Subcutaneous abdominal adipose tissue (tissue), 5 donors: ENCODE data around the gene COL4A3.

ENCODE experiments used
- H3K27ac ChIP-seq: one replicate; pipeline ENCODE4 v1.7.0; 2013; ENCODE audit warnings: low read depth, mild to moderate bottlenecking, inconsistent platforms, low read length, moderate library complexity
- H3K27me3 ChIP-seq, 5 donors: one replicate each; pipeline ENCODE4 v1.7.0; 2013; ENCODE audit warnings: low read length in 5 of 5, inconsistent platforms in 1 of 5; ENCODE audit not compliant: control insufficient read depth in 5 of 5, insufficient read depth in 4 of 5
- H3K36me3 ChIP-seq, 5 donors: one replicate each; pipeline ENCODE4 v1.7.0; 2013; ENCODE audit warnings: low read length in 5 of 5; ENCODE audit not compliant: control insufficient read depth in 5 of 5, insufficient read depth in 5 of 5
- H3K4me1 ChIP-seq, 5 donors: one replicate each; pipeline ENCODE4 v1.7.0; 2013; ENCODE audit warnings: low read length in 5 of 5, mild to moderate bottlenecking in 3 of 5, moderate library complexity in 1 of 5; ENCODE audit not compliant: control insufficient read depth in 5 of 5, insufficient read depth in 5 of 5
- H3K4me3 ChIP-seq, 5 donors: one replicate each; pipeline ENCODE4 v1.7.0; 2013; ENCODE audit warnings: low read length in 5 of 5, low read depth in 1 of 5
- H3K9ac ChIP-seq, 5 donors: one replicate each; pipeline ENCODE4 v1.7.0; 2013; ENCODE audit warnings: low read length in 5 of 5, mild to moderate bottlenecking in 4 of 5, moderate library complexity in 3 of 5
- H3K9me3 ChIP-seq, 5 donors: one replicate each; pipeline ENCODE4 v1.7.0; 2013; ENCODE audit warnings: low read length in 5 of 5; ENCODE audit not compliant: control insufficient read depth in 5 of 5
- donor health status: healthy.
- donor health status: healthy.
- donor health status: healthy.
- donor health status: healthy.
- donor health status: healthy.

Gene COL4A3

DNA sequence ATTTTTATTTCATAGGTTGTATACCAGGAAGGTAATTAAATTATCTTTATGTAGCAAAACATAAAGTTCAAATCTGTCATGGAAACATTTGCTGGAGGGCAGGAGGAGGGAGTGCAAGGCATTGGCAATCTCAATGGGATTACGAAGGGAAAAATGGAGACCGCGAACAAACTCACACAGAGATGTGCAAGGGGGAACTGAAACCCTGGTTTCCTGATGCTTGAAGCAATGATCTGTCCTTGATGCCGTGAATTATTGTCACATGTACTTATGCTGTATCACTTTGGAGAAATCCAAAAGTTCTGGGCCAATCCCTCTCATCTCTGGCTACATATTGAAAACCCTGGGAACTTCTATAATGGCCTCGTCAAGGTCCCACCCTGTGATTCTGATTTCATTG, 95.6 kb downstream of the COL4A3 start:
- no peaks in the 10 kb centered on the region for H3K4me1 ChIP-seq
- no peak overlapping the region for H3K4me3 ChIP-seq
- H3K27me3 ChIP-seq = no peaks in the 10 kb centered on the region
- H3K36me3 ChIP-seq = no peaks in the 10 kb centered on the region
- H3K9me3 ChIP-seq = peaks cover 0 to 5% (median 0%) of the 10 kb centered on the region in 5 donors
- H3K9ac ChIP-seq = no peak overlapping the region
- no peak overlapping the region for H3K27ac ChIP-seq

- H3K27me3 ChIP-seq = no peaks in the 10 kb centered on the region
- no peaks in the 10 kb centered on the region for H3K36me3 ChIP-seq
- H3K4me3 ChIP-seq = no peak overlapping the region
- peaks cover 0 to 11% (median 0%) of the 10 kb centered on the region in 5 donors for H3K4me1 ChIP-seq
- H3K27ac ChIP-seq = no peak overlapping the region
- no peak overlapping the region for H3K9ac ChIP-seq
- no peaks in the 10 kb centered on the region for H3K9me3 ChIP-seq
These were observed 103.1 kb downstream of the COL4A3 start for GRCh38 chr2:227267410-227268115.

DNA sequence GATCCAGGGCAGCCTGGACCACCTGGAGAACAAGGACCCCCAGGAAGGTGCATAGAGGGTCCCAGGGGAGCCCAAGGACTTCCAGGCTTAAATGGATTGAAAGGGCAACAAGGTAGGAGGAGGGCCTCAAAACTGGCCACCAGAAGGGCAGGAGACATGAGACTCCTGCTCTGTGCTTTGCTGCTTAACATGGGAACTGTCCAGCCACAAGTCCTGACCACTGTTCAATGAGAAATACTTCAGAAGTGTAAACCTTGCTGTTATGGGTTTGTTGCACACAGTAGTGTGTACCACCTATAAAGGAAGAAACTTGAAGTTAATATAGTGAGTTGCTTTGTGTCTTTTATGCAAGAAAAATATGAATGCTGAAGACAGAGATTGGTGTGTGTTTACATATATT, 116.5 kb downstream of the COL4A3 start:
- Histone ChIP-seq H3K27ac (no peak overlapping the region), H3K27me3 (no peaks in the 10 kb centered on the region), H3K9me3 (no peaks in the 10 kb centered on the region), H3K4me1 (no peaks in the 10 kb centered on the region), H3K4me3 (no peak overlapping the region), H3K9ac (no peak overlapping the region), H3K36me3 (no peaks in the 10 kb centered on the region)

DNA sequence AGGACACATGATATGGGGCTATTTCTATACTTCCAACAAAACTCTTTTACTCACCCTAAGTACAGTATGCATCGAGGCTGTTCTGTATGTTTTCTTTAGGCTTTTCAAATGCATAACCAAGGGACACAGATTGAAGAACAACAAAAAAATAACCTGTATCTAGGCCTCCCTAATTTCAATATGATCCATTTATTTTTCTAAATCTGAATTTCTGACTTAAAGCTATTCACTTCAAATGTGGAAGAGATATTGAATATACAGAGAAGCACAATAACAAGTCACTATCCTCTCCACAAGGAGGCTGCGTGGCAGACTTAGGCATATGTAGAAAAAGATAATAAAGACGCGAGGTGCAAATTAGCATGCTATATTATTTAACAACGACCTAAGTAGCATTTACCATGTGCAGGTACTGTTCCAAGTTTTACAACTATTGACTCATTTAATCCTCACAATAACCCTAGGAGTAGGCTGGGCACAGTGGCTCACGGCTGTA, 121.4 kb downstream of the COL4A3 start:
- Histone ChIP-seq H3K27me3 (no peaks in the 10 kb centered on the region), H3K36me3 (no peaks in the 10 kb centered on the region), H3K4me3 (no peak overlapping the region), H3K4me1 (no peaks in the 10 kb centered on the region), H3K9me3 (no peaks in the 10 kb centered on the region), H3K27ac (no peak overlapping the region), H3K9ac (no peak overlapping the region)

DNA sequence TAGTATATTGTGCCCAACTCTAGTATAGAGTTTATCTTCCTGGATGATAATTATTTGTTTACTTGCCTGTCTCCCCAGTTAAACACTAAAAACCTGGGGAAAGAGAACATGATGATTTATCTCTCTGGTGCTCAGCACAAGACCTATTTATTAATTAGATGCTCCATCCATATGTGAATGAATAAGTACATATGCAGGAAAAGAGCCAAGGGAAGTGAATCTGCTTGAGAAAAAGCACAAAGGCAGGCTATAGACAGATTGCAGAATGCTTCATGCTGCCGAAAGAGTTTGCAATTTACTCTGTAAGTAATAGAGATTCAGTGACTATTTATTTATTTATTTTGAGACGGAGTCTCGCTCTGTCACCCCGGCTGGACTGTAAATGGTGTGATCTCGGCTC, 123.3 kb downstream of the COL4A3 start:
- Histone ChIP-seq H3K36me3 (no peaks in the 10 kb centered on the region), H3K9ac (no peak overlapping the region), H3K4me1 (no peaks in the 10 kb centered on the region), H3K27me3 (no peaks in the 10 kb centered on the region), H3K4me3 (no peak overlapping the region), H3K9me3 (no peaks in the 10 kb centered on the region), H3K27ac (no peak overlapping the region)

GRCh38 chr2:227292314-227292713, 127.9 kb downstream of the COL4A3 start:
- Histone ChIP-seq H3K9ac (no peak overlapping the region), H3K27me3 (no peaks in the 10 kb centered on the region), H3K27ac (no peak overlapping the region), H3K4me1 (no peaks in the 10 kb centered on the region), H3K36me3 (no peaks in the 10 kb centered on the region), H3K9me3 (no peaks in the 10 kb centered on the region), H3K4me3 (no peak overlapping the region)

DNA sequence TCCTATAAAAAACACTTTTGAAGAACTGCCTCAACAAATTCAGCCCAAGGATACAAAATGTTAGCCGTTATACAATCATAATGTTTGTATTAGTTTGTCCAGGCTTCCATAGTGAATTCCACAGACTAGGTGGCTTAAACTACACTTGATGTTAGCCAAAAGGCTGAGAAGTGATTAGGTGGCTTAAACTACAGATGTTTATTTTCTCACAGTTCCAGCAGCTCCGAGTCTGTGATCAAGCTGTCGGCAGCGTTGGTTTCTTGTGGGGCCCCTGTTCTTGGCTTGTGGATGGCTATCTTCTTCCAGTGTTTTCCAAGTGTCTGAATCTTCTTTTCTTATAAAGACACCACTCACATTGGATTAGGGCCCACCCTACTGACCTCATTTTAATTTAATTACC, 129.1 kb downstream of the COL4A3 start:
- Histone ChIP-seq H3K27ac (no peak overlapping the region), H3K4me1 (no peaks in the 10 kb centered on the region), H3K9ac (no peak overlapping the region), H3K9me3 (no peaks in the 10 kb centered on the region), H3K27me3 (no peaks in the 10 kb centered on the region), H3K4me3 (no peak overlapping the region), H3K36me3 (no peaks in the 10 kb centered on the region)

DNA sequence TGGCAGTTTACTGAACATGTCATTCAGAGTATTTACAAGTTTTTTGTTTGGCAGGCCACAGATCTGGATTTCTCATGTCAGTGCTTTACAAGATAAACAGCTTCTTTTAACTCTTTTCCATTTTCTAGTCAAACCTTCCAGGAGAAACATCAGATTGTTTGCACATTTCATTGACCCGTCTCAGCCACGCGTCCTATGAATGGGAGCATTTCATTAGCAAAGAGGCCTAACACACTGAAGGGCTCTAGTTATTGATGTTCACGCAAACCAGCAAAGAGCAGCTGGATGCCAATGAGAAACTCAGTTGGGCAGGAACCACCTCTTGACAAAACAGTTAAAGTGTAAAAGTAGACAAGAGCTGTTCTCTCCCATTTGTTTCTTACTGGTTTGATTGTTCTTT, 131.4 kb downstream of the COL4A3 start:
- H3K4me3 ChIP-seq = no peak overlapping the region
- no peaks in the 10 kb centered on the region for H3K9me3 ChIP-seq
- H3K27me3 ChIP-seq = no peaks in the 10 kb centered on the region
- no peak overlapping the region for H3K9ac ChIP-seq
- H3K4me1 ChIP-seq = no peaks in the 10 kb centered on the region
- H3K36me3 ChIP-seq = no peaks in the 10 kb centered on the region
- no peak overlapping the region for H3K27ac ChIP-seq

- Histone ChIP-seq H3K9me3 (no peaks in the 10 kb centered on the region), H3K9ac (no peak overlapping the region), H3K4me1 (no peaks in the 10 kb centered on the region), H3K27me3 (no peaks in the 10 kb centered on the region), H3K27ac (no peak overlapping the region), H3K36me3 (peaks cover 0 to 3% (median 0%) of the 10 kb centered on the region in 5 donors), H3K4me3 (no peak overlapping the region)
These were observed 132.4 kb downstream of the COL4A3 start for GRCh38 chr2:227296671-227297405.

GRCh38 chr2:227301523-227301922, 137.1 kb downstream of the COL4A3 start:
- H3K36me3 ChIP-seq = peaks cover 0 to 3% (median 0%) of the 10 kb centered on the region in 5 donors

More at GRCh38 chr2:227301523-227301922, 137.1 kb downstream of the COL4A3 start:
- H3K4me1 ChIP-seq = no peaks in the 10 kb centered on the region
- no peaks in the 10 kb centered on the region for H3K9me3 ChIP-seq
- no peak overlapping the region for H3K4me3 ChIP-seq
- H3K27me3 ChIP-seq = no peaks in the 10 kb centered on the region
- H3K27ac ChIP-seq = no peak overlapping the region
- H3K9ac ChIP-seq = no peak overlapping the region
